NOMO-1 treated with dmso at 0.1 percent for 144 hours (cell line): ENCODE results near the gene PCYT1A.
"Not testable (repeated sequence)": the region's sequence is repeated elsewhere in the genome, so short reads cannot be mapped to it uniquely, and the experiment has no call there.

ENCODE experiments used
- DNase-seq: peaks from one replicate; lab custom pipeline; 2025; ENCODE audit not compliant: unreplicated experiment; lab: John Stamatoyannopoulos, UW

PCYT1A gene

DNA sequence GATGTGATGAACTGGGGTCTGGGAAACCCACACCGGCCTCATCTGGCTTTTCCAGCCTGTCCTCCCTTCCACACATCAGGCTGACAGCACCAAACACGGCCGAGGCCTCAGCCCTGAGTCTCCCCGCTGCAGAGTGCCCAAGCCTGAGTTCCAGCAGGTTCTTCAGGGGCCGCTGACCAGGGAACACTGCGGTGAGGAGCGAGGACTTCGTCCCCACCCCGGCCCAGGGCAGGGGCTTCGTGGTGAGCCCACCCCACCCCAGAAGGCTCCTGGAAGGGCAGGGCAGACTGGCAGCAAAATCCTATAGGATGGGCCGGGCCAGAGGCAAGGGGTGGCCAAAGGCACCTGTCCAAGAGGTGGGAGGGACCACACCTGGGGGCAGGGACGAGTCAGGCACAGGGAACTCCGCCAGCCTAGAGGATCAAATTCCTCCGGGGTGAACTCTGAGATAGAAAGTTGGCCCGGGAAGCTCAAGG lies 71.4 kb downstream of the PCYT1A start, which contains the start of gene SLC51A:
Gene SLC51A (plus strand): TSS at position 446 of the 476 bp plus-strand sequence. CDS start 179 bp downstream, outside the sequence.
- no peak for DNase-seq

DNA sequence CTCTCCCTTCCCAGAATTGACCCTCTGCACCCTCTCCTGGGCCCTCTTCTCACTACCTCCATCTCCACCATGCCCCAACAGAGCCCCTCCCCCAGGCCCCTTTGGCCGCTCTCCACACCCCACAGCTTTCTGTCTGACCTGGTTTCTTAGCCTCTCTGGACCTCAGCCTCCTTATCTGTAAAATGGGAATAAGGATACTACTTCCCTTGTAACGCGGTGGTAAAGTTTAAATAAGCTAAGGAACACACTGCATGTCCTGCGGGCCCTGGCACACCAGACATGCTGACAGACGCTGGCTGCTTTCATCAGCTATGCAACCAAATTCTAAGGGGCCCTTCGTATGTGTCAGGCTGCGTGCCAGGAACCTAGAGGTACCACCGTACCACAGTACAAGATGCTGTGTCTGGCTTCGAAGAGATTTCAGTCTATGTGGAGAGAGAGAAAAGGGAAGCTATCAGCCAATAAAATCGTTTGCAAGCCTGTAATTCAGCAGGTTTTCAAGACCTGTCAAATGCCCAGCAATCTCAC lies 72.0 kb downstream of the PCYT1A start:
- no peak for DNase-seq

DNA sequence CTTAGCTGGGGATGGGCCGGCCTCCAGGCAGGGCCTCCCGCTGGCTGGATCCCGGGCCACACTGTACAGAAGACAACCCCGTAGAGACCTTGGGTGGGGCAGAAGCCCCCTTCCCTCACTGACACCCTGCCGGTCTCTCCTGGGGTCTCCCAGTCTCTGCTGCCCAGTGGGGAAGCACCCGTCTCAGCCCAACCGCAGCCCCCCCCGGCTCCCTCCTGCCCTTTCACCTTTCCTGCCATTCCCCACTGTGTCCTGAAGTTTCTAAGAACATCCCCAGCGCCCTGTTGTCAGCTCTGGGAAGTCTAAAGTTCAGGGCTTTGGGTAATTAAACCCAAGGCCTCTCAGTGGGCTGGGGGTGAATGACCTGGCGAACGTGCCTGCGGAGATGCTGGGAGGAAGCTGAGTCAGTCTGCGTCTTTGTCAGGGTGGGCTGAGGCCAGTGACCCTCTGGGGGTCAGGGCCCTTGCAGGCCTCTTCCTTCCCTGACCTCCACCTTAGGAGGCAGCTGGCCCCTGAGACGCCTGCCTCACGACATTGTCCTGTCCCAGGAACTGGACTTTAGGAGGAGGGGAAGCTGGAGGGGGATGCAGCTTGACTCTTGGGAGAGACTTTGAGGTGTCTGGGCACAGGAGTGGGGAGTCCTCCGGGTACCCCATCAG lies 72.6 kb downstream of the PCYT1A start:
- DNase-seq = no peak

DNA sequence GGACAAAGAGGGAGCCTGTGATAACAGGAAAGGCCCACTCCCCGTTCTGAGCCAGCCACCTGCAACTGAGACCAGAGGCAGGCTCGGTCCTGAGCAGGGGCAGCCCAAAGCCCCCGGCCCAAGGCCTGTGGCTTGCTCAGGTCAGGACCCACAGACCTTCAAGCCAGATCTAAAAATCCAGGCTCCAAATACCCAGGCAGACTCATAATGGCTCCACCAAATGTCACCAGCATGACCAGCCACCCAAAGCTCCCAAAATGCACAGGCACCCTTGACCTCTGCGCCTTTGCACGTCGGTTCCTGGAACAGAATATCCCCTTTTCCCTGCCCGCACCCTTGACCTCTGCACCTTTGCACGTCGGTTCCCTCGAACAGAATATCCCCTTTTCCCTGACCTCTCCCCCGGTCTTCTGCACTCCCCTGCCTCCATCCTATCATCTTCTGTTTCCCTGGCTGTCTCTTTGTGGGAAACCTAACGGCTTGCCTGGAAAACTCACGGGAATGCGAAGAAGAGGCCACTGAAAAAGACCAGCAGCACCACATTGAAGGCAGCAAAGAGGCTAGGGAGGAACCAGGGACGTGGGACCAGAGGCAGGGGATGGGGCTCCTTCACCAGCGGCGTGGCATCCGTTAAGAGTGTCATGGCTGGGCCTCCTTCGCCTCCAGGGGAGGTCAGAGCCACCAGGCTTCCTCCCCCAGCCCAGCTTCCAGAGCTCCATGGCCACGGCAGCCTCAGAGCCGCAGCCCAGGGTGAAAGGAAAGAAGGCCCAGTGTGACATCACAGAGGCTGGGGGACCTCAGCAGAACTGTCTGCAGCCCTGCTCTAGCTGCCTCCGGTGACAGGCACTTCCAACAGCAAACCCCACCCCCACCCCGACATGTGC lies 76.6 kb downstream of the PCYT1A start, which contains the start of gene ZDHHC19:
Gene ZDHHC19 (minus strand): TSS at position 728 of the 884 bp plus-strand sequence. CDS start 85 bp downstream, at position 643.
- DNase-seq = no peak

DNA sequence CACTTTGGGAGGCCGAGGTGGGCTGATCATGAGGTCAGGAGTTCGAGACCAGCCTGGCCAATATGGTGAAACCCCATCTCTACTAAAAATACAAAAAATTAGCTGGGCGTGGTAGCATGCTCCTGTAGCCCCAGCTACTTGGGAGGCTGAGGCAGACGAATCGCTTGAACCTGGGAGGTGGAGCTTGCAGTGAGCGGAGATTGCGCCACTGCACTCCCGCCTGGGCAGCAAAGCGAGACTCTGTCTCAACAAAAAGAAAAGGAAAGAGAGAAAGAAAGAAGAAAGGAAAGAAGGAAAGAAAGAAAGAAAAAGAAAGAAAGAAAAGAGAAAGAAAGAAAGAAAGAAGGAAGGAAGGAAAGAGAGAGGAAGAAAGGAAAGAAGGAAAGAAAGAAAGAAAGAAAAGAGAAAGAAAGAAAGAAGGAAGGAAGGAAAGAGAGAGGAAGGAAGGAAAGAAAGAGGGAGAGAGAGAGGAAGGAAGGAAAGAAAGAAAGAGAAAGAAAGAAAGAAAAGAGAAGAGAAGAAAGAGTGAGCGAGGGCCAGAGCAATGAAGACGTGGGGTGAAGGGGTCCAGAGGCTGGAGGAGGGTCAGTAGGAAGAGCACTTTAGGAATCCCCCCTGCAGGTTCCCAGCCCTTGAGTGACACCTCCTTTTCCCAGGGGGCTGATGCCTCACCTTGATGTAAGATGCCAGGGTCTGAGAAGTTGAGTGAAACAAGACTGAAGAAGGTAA lies 77.4 kb downstream of the PCYT1A start:
- DNase-seq = not testable (repeated sequence)

DNA sequence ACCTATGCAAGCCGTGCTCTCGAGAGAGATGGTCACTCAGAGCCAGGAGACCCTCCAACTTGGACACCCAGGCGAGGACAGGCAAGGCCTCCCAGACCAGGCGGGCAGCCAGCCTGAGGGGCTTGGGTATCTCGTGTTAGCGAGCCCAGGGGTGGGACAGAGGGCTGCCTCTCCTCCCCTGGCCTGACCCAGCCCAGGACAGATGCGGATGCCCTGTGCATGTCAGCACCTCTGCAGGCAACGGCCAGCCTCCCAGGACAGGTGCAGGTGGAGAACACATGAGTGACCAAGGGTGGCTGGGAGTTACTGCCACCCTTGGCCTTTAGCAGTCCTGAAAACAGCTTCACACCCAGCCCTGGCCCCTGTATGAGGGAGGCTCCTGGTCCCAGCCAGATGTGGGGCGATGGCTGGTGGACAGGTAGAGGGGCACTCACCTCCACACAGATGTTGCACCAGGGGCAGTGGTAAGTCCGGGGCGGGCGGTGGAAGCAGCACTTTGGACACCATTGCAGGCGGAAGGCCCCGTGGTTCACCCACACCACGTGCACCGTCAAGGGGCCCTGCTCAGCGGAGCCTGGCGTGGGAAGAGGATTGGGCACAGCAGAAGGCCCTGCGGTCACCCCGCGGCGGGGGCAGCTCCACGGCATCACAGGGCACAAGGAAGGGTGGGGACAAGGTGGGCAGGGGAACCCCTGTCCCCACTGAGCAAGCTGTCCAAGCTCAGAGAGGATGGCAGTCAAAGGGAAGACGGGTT lies 78.4 kb downstream of the PCYT1A start:
- no peak for DNase-seq

DNA sequence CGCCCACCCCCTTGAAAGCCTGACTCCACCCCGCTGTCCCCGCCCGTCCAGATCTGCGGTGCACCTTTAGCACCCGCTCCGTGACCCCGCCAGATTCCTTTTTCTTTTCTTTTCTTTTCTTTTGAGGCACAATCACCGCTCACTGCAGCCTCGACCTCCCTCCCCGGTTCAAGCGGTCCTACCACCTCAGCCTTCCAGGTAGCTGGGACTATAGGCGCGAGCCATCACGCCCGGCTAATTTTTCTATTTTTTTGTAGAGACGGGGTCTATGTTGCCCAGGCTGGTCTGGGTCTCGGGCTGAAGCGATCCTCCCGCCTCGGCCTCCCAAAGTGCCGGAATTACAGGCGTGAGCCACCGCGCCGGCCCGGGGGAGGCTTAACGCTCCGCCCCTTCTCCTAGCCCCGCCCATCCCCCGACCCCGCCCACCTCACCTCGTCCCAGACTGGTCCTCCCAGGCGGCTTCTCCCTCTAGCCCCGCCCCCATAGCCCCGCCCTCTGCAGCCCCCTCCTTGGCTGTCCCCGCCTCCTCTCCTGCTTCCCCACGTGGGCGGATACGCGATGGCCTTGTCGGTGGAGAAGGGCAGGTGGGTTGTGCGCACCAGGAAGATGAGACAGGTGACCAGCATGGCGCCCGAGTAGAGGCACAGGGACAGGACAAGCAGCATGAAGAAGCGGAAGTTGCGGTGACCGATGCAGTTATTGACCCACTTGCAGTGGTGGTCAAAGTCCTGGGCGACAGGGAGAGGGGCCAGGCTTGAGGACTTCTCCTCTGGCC lies 79.5 kb downstream of the PCYT1A start:
- peak; percentile 16 for DNase-seq

DNA sequence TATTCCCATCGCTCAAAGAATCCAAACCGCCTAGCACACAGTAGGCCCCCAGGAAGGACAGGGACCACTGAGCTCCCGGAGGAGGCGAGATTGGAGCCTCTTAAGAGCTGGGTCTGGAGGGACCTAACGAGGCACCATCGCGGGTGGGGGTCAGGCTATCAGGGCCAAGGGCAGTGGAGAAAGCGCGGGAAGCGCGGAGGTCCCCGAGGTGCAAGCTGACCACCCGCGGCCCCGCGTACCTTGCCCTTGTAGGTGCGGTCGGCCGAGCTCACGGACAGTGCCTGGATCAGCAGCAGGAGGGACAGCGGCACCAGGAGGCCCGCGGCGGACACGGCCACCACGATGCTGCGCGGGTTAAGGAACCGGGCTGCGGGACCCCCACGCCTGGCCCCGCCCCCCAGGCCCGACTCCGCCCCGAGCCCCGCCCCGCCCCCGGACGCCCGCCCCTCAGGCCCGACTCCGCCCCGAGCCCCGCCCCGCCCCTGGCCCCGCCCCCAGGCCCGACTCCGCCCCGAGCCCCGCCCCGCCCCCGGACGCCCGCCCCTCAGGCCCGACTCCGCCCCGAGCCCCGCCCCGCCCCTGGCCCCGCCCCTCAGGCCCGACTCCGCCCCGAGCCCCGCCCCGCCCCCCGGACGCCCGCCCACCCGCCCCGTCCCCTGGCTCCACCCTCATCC lies 80.2 kb downstream of the PCYT1A start:
- DNase-seq = no peak

DNA sequence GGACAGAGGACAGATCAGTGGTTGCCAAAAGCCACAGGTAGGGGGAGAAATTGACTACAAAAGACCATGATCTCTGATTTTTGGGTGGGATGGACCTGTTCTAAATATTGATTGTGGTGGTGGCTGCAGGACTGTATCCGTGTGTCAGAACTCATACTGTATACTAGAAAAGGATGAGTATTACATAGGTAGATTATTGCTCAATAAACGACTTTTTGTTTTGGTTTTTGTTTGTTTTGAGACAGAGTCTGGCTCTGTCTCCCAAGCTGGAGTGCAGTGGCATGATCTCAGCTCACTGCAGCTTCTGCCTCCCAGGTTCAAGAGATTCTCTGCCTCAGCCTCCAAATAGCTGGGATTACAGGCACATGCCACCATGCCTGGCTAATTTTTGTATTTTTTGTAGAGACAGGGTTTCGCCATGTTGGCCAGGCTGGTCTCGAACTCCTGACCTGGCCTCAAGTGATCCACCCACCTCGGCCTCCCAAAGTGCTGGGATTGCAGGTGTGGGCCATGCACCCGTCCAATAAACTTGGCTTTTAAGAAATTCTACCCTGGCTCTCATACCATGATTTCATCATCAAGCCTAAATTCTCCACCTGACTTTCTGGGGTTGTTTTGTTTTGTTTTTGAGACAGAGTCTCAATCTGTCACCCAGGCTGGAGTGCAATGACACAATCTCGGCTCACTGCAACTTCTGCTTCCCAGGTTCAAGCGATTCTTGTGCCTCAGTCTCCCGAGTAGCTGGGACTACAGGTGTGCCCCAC lies 81.9 kb downstream of the PCYT1A start:
- not testable (repeated sequence) for DNase-seq

DNA sequence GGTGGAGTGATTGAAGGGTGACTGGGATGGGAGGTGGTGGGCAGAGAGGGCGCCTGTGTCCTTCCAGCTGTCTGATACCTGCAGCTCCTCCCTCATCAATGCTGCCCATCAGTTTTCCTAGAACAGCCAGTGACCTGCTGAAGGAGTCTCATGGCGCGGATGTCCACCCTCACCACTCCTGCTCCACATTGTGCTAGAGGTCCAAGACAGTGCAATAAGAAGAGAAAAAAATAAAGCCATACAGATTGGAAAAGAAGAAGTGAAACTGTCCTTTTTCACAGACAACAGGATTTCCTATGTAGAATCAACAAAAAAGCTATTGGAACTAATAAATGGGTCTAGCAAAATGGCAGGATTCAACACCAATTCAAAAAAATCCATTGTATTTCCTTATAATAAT lies 83.7 kb downstream of the PCYT1A start:
- peak; percentile 46 for DNase-seq

DNA sequence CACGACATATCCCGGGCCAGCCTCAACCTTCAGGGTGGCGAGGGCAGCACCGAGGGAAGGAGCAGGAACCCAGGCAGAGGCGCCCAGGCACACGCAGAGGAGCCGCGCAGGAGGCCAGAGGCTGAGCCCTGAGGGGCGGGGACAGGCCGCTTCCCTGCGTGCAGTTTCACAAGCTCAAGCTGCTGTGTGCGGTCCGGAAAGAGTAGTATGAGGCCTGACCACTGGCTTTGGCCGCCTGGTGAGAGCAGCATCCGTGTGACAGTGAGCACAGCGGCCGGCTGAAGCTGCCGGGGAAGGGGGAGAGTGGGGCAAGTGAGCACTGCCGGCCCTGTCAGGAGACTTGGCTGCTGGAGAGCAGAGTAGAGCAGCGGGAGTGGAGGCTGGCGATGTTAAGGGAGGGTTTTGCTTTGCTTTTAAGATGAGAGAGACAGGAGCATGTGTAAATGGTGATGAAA lies 85.0 kb downstream of the PCYT1A start:
- peak; percentile 90 for DNase-seq

DNA sequence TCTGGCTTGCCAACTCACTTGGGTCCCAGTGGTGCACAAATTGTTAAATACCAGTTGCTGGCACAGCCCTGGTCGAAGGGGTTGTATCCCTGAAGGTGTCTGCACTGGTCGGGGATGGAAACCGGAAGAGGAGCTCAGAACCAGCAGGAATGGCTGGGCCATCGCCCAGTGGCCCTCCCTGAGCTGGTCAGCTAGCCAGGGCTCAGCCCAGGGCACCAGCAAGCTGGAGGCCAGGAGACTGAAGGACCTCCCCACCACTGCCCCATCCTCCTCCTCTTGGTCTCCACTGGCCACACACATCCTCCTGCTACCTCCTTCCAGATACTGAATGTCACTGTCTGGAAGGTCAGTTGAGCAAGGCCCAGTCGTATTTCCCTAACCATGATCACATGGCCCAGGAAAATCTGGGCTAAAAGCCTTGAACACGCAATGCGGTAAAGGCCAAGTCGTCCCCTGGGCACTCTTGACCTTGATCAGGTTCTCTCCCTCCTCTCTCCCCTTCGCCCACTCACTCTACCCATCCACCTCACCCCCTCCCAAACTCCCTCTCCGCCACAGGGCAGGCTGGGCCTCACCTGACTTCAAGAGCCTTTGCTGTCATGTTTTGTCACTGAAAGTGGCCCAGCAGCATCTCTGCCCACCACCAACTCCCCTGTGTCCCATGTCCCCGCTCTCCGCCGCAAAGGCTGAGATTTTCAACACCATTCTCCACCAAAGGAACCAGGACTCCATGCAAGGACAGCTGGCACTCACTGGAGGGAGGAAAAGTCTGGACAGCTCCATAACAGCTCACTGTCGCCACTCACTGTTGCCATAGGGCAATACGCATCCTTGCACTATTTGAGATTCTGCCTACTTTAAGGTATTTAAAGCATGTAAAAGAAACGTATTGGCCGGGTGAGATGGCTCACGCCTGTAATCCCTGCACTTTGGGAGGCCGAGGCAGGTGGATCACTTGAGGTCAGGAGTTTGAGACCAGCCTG lies 88.5 kb downstream of the PCYT1A start:
- peak; percentile 12 for DNase-seq

DNA sequence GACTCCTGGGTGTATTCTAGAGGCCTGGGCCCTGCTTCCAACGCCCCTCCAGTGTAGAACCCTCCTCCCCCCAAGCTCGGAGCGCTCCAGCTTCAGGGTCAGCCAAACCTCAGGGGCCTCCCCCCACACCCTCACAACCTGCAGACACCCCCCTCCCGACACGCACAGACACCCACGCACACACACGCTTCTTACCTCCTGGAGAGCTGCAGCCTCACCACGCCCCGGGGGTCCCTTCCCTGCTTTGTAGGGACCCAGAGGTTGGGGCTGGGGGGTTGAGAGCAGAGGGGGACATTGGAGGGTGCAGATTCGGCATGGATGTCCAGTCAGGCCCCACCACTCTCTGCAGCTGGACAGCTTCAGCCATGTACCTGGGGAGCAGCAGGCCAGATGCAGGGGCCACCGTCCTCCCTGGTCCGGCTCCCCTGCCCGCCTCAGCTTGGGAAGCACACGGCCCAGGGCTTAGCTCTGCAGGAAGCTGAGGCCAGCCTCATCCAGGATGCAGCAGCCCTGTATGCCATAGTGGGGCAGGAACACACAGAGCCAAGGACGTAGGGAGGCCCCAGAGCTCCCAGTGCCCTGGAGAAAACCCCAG lies 89.3 kb downstream of the PCYT1A start:
- DNase-seq = no peak

DNA sequence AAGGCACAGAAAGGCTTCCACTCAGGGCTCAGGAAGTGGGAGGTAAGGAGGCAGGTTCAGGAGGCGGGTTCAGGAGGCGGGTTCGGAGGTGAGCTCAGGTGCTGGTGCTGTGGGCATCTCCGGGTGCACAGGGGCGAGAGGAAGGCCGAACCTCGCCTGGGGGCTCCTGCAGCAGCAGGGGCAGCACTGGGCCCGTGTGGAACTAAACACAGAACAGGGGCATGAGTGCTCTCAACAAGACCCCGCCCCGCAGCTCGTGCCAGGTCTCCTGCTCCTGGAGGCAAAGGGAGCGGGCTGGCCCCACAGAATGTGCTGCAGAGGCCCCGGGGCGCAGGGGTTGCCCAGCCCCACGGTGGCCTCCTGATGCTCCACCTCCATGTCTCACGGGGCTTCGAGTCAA lies 90.0 kb downstream of the PCYT1A start:
- DNase-seq = no peak

DNA sequence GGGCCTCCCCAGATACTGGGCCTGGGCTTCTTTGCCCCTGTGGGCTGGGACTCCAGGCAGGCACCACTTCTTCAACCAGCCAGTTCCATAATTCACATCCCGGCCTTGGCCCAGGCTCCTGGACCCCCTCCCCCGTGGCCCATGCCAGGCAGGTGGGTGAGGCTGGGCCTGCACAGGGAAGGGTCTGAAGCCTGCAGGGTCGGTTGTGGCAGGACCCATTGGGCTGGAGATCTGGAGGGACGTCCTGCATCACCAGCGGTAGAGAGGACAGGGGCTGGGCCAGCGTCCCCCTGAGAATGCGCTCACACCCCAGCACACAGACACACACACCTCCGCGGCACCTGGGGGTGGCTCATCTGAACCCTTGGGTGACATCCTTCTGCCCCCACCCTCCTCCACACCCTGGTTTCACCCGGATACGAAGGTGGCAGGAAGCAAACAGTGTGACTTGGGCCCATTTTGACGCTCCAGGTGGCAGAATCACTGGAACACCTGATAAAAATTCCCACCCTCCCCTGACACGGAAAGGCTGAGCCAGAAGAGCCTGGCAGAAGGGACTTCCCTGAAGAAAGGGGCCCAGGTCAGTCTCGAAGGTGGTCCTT lies 91.8 kb downstream of the PCYT1A start:
- no peak for DNase-seq

DNA sequence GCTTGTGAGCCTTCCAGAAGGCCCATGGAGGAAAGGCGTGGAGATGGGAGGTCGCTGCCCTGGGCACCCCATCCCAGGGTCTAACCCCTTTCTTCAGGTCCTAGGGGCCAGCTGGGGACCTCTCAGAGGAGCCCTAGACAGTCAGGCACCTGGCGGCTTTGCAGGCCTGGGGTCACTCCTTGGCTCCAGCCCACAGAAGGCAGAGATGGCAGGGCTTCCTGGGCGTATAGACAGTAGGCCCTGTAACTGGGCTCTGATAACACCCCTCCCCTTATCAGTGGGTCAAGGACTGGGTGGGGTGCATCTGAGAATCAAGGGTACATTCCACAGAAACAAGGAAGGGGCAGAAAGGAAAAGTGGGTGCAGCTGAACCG lies 93.0 kb downstream of the PCYT1A start:
- DNase-seq = no peak
